Right lobe of liver (tissue), 6 donors: ENCODE measurements around the gene ERP27. TPM values are rescaled to one million over a fixed set of nuclear protein-coding genes. Genes with fewer than 3 reads are reported as not detected.

ENCODE experiments used
- ATAC-seq, 4 donors: fragments of 200-7000 bp; cut with Tn5 transposase; one replicate each; pipeline ENCODE4 v1.9.1; 2020; ENCODE audit warnings: mild to moderate bottlenecking in 4 of 4, moderate library complexity in 4 of 4
- DNase-seq, 3 donors: peaks; one replicate each; pipeline ENCODE4 v3.0.0-alpha.2; 2020
- H3K27ac ChIP-seq, 3 donors: fragments of 200-600 bp; one replicate each; pipeline ENCODE4 v1.8.0; 2022
- H3K27me3 ChIP-seq, 2 donors: fragments of 200-600 bp; one replicate each; pipeline ENCODE4 v1.8.0; 2022
- H3K36me3 ChIP-seq, 4 donors: fragments of 200-600 bp; sonication (generic) in 1 of 4; one replicate each; pipeline versions ENCODE4 v1.5.1 to v1.8.0; 2017 to 2022; ENCODE audit warnings: control low read depth in 1 of 4
- H3K4me1 ChIP-seq, 4 donors: fragments of 200-600 bp; sonication (generic) in 1 of 4; one replicate each; pipeline versions ENCODE4 v1.5.1 to v1.8.0; 2017 to 2022; ENCODE audit warnings: control low read depth in 1 of 4
- H3K4me3 ChIP-seq, 3 donors: fragments of 200-600 bp; one replicate each; pipeline ENCODE4 v1.8.0; 2022
- H3K9me3 ChIP-seq, 4 donors: fragments of 200-600 bp; sonication (generic) in 1 of 4; one replicate each; pipeline versions ENCODE4 v1.5.1 to v1.8.0; 2017 to 2022; ENCODE audit warnings: control low read depth in 1 of 4
- POLR2A ChIP-seq: fragments of 450-650 bp; IDR thresholded peaks from one replicate; pipeline ENCODE4 v1.6.1; 2017; ENCODE audit warnings: antibody characterized with exemption, mild to moderate bottlenecking
- WGBS: methylation state at CpG from one replicate; pipeline ENCODE4 v1.1.6; 2018; ENCODE audit warnings: low coverage, low lambda C conversion rate; ENCODE audit not compliant: insufficient coverage; ENCODE audit errors: missing lambda C conversion rate; 5-methylcytosine and 5-hydroxymethylcytosine counted together
- intact Hi-C, 2 donors: fragments of 100-400 bp; cut with DNase I; formaldehyde crosslinking; loops; one replicate each; pipeline versions ENCODE4 v1.11.2 to v1.14.1; 2022
- total RNA-seq, 6 experiments: library from RNA; depleted of rRNA in 2 of 6; stranded (reverse); fragments of >200 nt in 2 of 6; fragmentation: NEBNext Ultra II Directional in 3 of 6; extraction: Animal tissue kit (Norgen Biotek cat#: 25700) in 3 of 6; gene quantifications; one replicate each; pipeline versions ENCODE4 v1.1.0 to v1.2.4, GENCODE V29; 2016 to 2023
- TF ChIP-seq, protein P1 (sequence below), 4 donors: fragments of 200-600 bp in 3 of 4; fragments of 450-650 bp in 1 of 4; IDR thresholded peaks; one replicate each; pipeline versions ENCODE4 v1.5.1 to v1.8.0; 2016 to 2022; ENCODE audit warnings: antibody characterized with exemption in 4 of 4, mild to moderate bottlenecking in 2 of 4
- donor health status: DM: no; HTN: yes; CAD: no.
- donor health status: DM: no; HTN: no; CAD: no.
- donor health status: DM: no; HTN: no; CAD: no.
- donor health status: DM: no; HTN: yes; CAD: no.
- donor health status: DM: no; HTN: yes; CAD: no.

The ERP27 gene
- total RNA-seq, 6 experiments from 2014 or later = 0.26 to 1.0 (median 0.39) TPM; not detected in 2

DNA sequence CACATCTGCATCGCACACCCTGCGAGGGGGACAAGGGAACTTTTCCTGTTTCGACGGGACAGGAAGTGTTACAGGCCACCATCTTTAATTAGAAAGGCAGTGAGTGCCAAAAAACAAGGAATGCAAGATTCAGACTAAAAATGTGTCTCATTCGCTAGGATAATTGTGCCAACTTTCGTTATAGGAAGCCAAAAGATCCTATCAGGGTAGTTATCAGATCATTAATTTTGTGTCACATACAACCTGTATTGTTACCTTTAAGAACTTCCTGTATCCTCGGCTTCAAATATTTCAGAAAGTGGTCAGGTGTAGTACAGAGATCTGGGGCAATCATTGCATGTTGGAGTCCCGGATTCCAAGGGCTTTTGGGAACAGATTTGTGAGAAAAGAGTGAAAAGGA is 33.5 kb downstream of the ERP27 start:
- Histone ChIP-seq H3K27ac (peak overlapping the region in 1 of 3 donors; percentile 14), H3K36me3 (no peaks in the 10 kb centered on the region), H3K4me1 (no peaks in the 10 kb centered on the region), H3K4me3 (no peak overlapping the region), H3K9me3 (no peaks in the 10 kb centered on the region), H3K27me3 (no peaks in the 10 kb centered on the region)
- ATAC-seq (no peak), DNase-seq (no peak)
- WGBS = 50% methylated on average over 8 of the region's 8 CpGs
- TF ChIP-seq, protein P1, sequence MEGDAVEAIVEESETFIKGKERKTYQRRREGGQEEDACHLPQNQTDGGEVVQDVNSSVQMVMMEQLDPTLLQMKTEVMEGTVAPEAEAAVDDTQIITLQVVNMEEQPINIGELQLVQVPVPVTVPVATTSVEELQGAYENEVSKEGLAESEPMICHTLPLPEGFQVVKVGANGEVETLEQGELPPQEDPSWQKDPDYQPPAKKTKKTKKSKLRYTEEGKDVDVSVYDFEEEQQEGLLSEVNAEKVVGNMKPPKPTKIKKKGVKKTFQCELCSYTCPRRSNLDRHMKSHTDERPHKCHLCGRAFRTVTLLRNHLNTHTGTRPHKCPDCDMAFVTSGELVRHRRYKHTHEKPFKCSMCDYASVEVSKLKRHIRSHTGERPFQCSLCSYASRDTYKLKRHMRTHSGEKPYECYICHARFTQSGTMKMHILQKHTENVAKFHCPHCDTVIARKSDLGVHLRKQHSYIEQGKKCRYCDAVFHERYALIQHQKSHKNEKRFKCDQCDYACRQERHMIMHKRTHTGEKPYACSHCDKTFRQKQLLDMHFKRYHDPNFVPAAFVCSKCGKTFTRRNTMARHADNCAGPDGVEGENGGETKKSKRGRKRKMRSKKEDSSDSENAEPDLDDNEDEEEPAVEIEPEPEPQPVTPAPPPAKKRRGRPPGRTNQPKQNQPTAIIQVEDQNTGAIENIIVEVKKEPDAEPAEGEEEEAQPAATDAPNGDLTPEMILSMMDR (IDR thresholded peaks at IDR 0.05) = no peak
- no peak for TF ChIP-seq POLR2A
- intact Hi-C loops = no loop called here

DNA sequence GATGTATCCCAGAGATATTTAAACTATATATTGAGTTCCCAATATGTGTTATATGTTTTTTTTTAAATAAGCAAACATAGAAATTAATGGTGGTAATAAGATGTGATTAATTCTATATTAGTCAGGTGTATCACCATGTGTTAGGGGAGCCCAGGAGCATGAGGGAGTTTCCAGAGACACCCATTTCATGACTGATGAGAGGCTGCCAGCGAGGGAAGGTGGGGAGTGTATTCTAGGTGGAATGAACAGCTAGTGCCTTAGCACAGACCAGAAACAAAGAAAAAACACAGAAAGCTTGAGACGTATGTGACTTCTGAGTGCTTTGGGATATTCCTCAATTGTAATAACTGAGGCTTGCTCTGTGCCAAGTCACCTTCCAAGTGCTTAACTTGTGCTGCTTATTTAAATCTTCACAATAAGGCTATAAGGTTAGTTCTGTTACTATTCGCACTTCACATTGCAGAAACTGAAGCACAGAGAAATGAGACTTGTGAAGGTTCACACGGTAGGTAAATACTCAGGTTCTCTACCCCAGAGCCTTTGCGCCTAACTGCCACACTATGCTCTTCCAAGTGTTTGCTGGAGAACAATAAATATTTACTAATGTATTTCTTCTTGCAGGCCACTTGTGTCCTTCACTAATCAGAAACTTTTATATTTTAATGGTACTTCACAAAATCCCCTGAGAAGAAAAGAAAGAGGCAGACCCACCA is 34.8 kb downstream of the ERP27 start:
- Histone ChIP-seq H3K4me1 (no peaks in the 10 kb centered on the region), H3K27ac (no peak overlapping the region)
- ATAC-seq = no peak

DNA sequence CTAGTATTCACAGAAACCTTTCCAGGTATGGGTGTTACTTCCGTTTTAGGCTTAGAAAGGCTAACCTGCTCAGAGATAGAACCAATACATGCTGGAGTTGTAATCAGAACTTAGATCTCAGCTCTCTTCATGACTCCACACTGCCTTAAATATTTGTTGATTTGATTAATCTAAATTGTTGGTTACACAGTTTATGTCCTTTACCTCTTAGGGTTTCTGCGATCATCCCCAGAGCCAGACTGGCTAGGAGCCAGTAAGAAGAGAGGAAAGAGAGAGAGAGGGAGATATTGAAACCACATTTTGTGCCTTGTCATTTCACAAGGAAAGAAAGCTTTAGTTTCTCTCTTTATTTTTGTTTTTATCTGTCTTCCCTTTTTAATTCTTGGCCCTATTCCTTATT is 35.9 kb downstream of the ERP27 start:
- no peak for ATAC-seq

More for the DNA sequence above, 34.8 kb downstream of the ERP27 start:
- intact Hi-C loops = no loop called here
- Histone ChIP-seq H3K27me3 (no peaks in the 10 kb centered on the region), H3K9me3 (no peaks in the 10 kb centered on the region), H3K4me3 (no peak overlapping the region), H3K36me3 (no peaks in the 10 kb centered on the region)
- DNase-seq = no peak
- WGBS = 86% methylated on average over 5 of the region's 5 CpGs
- no peak for TF ChIP-seq POLR2A
- TF ChIP-seq, protein P1 (IDR thresholded peaks at IDR 0.05) = no peak

DNA sequence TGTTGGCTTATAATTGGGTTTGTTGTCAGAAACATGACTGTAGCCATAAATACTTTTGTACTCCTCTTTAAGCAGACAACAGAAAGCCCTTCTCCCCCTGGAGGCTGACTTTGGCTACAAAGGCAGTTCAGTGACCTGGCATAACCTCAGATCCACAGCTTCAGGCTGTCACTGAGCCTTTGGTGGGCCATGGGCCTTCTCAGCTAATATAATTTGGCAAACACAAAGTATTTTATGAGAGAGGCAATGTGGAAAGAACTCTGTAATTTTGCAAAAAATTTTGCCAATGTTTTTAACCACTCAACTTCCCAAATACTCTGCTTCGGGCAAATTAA is 37.1 kb downstream of the ERP27 start:
- no peak overlapping the region for H3K27ac ChIP-seq
- no peak overlapping the region for H3K4me3 ChIP-seq
- 89% methylated on average over 1 of the region's 1 CpG for WGBS
- no peaks in the 10 kb centered on the region for H3K36me3 ChIP-seq
- no peaks in the 10 kb centered on the region for H3K4me1 ChIP-seq
- no peaks in the 10 kb centered on the region for H3K9me3 ChIP-seq
- TF ChIP-seq, protein P1 (IDR thresholded peaks at IDR 0.05) = no peak
- no peak for TF ChIP-seq POLR2A
- no peaks in the 10 kb centered on the region for H3K27me3 ChIP-seq
- no peak for DNase-seq
- ATAC-seq = no peak
- intact Hi-C loops = no loop called here

More for the DNA sequence above, 35.9 kb downstream of the ERP27 start:
- WGBS = 67% methylated on average over 2 of the region's 2 CpGs
- Histone ChIP-seq H3K27ac (no peak overlapping the region), H3K36me3 (no peaks in the 10 kb centered on the region), H3K9me3 (no peaks in the 10 kb centered on the region), H3K4me3 (no peak overlapping the region), H3K27me3 (no peaks in the 10 kb centered on the region), H3K4me1 (no peaks in the 10 kb centered on the region)
- DNase-seq = no peak
- intact Hi-C loops = no loop called here
- TF ChIP-seq, protein P1 (IDR thresholded peaks at IDR 0.05) = no peak
- no peak for TF ChIP-seq POLR2A
